ENCODE results near the gene BPTF. TPM values are rescaled to one million over a fixed set of nuclear protein-coding genes. Genes with fewer than 3 reads are reported as not detected.

Gene BPTF
- 27.0 and 35.5 TPM in 2 replicates for total RNA-seq

GRCh38 chr17:67824735-67825626 is at the start of gene BPTF:
Gene BPTF (plus strand): TSS chr17:67825503. CDS start chr17:67825725, 222 bp downstream.

GRCh38 chr17:67996301-67997171 is 171.2 kb downstream of the BPTF start, which contains the start of gene C17orf58:
Gene C17orf58 (minus strand): TSS chr17:67996469. CDS start chr17:67996198, 271 bp downstream.

Other genes starting within 250 kb of the BPTF start
- gene NOL11, start 107.6 kb upstream of the BPTF start, total RNA-seq, result 17.9 and 19.5 TPM in 2 replicates
- 11.5 and 30.7 TPM in 2 replicates for gene C17orf58, start 171.0 kb downstream of the BPTF start, total RNA-seq
- gene KPNA2, start 210.2 kb downstream of the BPTF start, total RNA-seq, result 28.5 and 45.8 TPM in 2 replicates

Data from bronchial smooth muscle cell (primary cell).